OCI-LY1 (cell line): ENCODE data around the gene PER2.

ENCODE experiments used
- CTCF ChIP-seq: fragments of 200-600 bp; sonication (generic), shearing (Covaris generic); IDR thresholded peaks from 2 replicates; pipeline ENCODE4 v1.5.1; 2017; ENCODE audit warnings: mild to moderate bottlenecking, antibody characterized with exemption, low read length, moderate library complexity, mixed read lengths
- EZH2 ChIP-seq: fragments of 200-600 bp; sonication (generic), shearing (Covaris generic); IDR thresholded peaks from 2 replicates; pipeline ENCODE4 v1.8.0; 2017; ENCODE audit warnings: borderline replicate concordance, mixed run types, mild to moderate bottlenecking, antibody characterized with exemption, low read length, moderate library complexity, mixed read lengths

GRCh38 chr2:238294393-238295143 is 6.2 kb upstream of the PER2 start:
- TF ChIP-seq CTCF, result no peak
- no peak for TF ChIP-seq EZH2
